B cell (primary cell): ENCODE results near the gene PACRG.

ENCODE experiments used
- EZH2 ChIP-seq: IDR thresholded peaks from 2 replicates; pipeline ENCODE4 v1.6.1; 2012; ENCODE audit warnings: borderline replicate concordance, low read depth, mild to moderate bottlenecking, moderate library complexity, low read length; ENCODE audit not compliant: insufficient read depth, poor library complexity, severe bottlenecking
- TF ChIP-seq, protein P1 (sequence below): fragments of 200-600 bp; IDR thresholded peaks from one replicate; pipeline ENCODE4 v1.8.0; 2022; ENCODE audit warnings: antibody characterized with exemption, mild to moderate bottlenecking

DNA sequence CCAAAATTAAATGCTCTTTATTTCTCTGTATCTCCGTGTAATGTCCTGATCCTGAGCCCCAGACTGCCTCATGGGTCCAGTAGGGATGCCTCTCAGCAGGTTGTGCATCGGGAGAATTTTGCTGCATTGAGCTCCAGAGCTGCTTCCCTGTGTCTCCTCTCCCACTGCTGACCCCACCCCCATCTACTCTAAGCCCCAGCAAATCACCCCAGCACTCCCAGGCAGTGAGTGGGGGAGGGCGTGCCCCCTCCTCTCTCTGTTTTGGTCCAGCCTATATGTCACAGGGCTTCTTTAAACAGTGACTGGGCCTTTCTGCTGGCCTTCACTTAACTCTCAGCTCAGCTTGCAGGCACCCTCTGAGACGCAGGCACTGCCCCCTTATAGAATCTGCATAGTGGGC is 458.0 kb downstream of the PACRG start:
- TF ChIP-seq, protein P1, sequence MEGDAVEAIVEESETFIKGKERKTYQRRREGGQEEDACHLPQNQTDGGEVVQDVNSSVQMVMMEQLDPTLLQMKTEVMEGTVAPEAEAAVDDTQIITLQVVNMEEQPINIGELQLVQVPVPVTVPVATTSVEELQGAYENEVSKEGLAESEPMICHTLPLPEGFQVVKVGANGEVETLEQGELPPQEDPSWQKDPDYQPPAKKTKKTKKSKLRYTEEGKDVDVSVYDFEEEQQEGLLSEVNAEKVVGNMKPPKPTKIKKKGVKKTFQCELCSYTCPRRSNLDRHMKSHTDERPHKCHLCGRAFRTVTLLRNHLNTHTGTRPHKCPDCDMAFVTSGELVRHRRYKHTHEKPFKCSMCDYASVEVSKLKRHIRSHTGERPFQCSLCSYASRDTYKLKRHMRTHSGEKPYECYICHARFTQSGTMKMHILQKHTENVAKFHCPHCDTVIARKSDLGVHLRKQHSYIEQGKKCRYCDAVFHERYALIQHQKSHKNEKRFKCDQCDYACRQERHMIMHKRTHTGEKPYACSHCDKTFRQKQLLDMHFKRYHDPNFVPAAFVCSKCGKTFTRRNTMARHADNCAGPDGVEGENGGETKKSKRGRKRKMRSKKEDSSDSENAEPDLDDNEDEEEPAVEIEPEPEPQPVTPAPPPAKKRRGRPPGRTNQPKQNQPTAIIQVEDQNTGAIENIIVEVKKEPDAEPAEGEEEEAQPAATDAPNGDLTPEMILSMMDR = no peak
- no peak for TF ChIP-seq EZH2
